Stimulated activated CD8-positive, alpha-beta memory T cell treated with anti-CD3 and anti-CD28 coated beads, Interleukin-4, amount 100 ng/mL, for 48 hours (primary cell): ENCODE results near the gene CCDC87.
A peak's percentile ranks its signal among the peaks of the same experiment; 100 is the strongest.
"Not testable (repeated sequence)": the region's sequence is repeated elsewhere in the genome, so short reads cannot be mapped to it uniquely, and the experiment has no call there.

ENCODE experiments used
- DNase-seq: peaks from one replicate; pipeline ENCODE4 v3.0.0-alpha.2; 2020

Gene CCDC87

DNA sequence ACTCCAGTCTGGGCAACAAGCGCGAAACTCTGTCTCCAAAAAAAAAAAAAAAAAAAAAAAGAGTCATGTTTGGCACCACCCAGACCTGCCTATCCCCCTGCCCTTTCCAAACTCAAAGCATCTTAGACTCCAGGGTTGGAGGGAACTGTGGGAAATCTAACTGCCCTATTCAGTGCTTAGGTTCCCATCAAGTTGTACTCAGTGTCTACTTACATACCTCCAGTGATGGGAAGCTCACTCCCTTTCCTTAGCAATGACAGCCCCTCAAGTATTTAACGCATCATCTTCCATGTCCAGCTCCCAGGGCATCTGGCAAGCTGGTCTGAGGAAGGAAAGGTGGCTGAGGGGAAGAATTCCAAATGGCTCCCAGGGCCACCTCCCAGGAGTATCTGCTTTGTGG, 43.2 kb downstream of the CCDC87 start:
- no peak for DNase-seq

DNA sequence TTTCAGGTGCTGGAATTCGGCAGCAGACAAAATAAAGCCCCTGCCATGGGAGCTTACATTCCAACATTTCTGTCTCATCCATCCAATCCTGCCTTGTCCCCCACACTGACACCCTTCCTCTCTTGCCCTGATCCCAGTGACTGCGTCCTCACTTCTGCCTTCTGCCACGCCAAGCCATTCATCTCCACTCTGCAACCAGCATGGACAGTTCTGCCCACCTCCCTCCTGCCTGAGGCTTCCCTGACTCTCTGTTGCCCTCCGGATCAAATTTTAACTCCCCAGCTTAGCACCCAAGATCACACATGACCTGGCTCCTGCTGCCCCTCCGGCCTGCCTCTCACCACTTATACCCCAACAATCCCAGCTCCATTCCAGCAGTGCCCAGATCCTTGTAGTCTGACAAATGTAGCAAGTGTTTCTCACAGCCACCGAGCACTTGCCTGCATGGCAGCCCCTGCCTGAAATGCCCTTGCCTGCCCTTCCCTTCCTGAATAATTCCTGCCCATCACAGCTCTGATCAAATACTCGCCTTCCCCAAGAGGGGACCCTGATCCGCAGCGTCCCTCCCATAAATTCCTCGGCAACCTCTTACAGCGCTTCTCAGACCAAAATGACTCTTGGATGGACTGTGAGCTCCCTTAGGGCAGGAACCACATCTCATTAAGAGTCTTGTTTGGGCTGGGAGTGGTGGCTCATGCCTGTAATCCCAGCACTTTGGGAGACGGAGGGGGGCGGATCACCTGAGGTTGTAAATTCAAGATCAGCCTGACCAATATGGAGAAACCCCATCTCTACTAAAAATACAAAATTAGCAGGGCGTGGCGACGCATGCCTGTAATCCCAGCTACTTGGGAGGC, 43.9 kb downstream of the CCDC87 start:
- no peak for DNase-seq

GRCh38 chr11:66548041-66548440, 44.8 kb downstream of the CCDC87 start:
- no peak for DNase-seq

DNA sequence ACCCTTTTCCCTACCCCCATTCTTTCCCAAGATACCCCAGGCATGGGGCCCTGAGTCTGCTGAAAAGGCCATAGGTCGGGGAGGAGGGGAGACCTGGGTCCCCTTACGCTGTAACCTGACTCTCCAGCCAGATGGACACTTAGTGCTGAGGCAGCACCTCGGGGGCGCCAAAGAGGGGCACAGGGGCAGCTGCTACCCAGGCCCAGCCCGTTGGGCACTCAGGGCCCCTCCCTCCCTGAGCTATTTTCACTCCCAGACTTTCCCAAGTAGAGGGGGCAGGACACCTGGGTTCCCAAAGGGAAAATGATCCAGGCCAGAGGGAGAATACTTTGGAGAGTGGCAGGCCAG, 45.2 kb downstream of the CCDC87 start:
- DNase-seq: no peak

DNA sequence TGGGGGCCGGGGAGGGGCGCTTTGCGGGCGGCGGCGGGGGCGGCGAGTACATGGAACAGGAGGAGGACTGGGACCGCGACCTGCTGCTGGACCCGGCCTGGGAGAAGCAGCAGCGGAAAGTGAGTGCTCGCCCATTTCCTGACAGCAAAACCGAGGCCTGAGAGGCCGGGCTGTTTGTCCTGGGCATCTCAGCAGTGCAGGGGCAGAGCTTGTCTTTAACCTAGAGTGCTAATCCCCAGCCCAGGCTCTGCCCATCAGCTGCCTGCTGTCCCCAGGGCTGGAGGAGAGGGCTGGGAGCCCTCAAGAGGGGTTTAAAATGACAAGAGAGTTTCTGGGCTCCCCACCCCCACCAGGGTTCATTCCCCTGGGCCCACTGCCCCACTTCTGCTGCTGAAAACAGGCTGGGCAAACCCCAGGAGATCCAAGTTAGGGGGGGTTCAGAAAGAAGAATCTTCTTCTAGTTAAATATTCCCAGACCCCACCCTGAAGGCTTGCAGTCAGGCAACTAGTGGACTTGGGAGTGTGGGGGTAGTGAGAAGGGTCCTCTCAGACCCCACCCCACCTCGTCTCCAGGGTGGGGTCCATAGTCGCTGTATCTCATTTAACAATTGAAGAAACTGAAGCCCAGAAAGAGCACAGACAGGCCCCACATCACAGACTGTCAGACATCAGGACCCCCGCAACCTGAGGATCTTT, 45.7 kb downstream of the CCDC87 start:
- no peak for DNase-seq

DNA sequence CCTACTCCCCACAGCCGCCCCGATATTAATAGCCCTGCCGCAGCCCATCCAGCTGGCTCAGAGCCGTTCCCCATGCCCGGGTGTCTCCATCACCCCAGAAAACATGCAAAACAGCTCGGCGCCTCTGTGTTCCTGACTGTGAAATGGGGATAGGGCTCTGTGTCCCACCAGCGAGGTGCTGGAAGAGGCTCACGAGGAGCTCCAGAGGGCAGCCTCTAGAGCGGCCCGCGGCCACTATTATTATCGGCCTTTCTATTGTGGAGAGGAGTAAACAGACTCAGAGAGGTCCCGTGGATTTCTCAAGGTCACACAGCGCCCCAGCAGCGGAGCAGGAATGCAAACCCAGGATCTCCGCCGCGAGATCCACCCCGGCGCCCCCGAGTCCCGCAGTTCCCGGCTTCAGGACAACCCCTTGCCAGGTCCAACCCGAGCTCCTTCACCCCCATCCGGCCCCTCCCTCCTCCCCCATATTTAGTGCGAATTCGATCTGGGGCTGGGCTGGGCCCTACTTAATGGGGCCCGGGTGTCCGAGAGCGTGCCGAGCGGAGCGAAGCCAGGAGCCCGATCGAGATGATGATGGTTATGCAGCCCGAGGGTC, 46.4 kb downstream of the CCDC87 start, which contains the start of gene ACTN3:
ACTN3 (plus strand) TSS at position 536 of the 598 bp plus-strand sequence; CDS start at position 571, 35 bp downstream.
- no peak for DNase-seq

- peak; percentile 95 for DNase-seq
These were observed 47.0 kb downstream of the CCDC87 start, which contains the start of gene ZDHHC24 for GRCh38 chr11:66545701-66546367. ZDHHC24 (minus strand) TSS chr11:66546048; CDS start chr11:66546003, 45 bp downstream.

DNA sequence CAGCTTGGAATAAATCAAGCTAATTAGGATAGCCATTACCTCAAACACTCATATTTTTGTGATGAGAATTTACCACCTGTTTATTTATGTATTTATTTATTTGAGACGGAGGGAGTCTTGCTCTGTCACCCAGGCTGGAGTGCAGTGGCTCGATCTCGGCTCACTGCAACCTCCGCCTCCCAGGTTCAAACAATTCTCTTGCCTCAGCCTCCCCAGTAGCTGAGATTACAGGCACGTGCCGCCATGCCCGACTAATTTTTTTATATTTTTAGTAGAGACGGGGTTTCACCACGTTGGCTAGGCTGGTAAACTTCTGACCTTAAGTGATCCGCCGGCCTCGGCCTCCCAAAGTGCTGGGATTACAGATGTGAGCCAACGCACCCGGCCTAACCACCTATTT, 47.9 kb downstream of the CCDC87 start:
- not testable (repeated sequence) for DNase-seq

- DNase-seq: peak; percentile 73
These were observed 49.4 kb downstream of the CCDC87 start for GRCh38 chr11:66543263-66544107.

GRCh38 chr11:66542362-66542761, 50.5 kb downstream of the CCDC87 start:
- DNase-seq: no peak

GRCh38 chr11:66541892-66542291, 51.0 kb downstream of the CCDC87 start:
- DNase-seq: no peak

DNA sequence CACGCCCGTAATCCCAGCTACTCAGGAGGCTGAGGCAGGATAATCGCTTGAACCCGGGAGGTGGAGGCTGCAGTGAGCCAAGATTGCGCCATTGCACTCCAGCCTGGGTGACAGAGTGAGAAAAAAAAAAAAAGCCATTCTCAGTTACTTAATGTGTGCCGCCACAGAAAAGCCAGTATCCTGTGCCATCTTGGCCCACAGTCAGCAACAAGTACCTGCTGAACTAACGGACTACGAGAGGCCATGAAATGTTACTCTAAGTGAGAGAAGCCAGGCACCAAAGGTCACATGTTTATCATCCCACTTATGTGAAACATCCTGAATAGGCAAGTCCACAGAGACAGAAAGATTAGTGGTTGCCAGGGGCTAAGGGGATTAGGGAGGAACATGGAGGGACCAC, 52.3 kb downstream of the CCDC87 start:
- DNase-seq: not testable (repeated sequence)
